Neuron (in vitro differentiated cells): ENCODE results near the gene PSENEN.

Source experiments
- H2AFZ ChIP-seq: one replicate; pipeline ENCODE4 v1.6.1; 2013; ENCODE audit warnings: low read depth, mild to moderate bottlenecking, inconsistent platforms, low read length, moderate library complexity
- H3K27me3 ChIP-seq: one replicate; pipeline ENCODE4 v1.6.1; 2013; ENCODE audit warnings: low read length; ENCODE audit not compliant: insufficient read depth
- H3K36me3 ChIP-seq: one replicate; pipeline ENCODE4 v1.6.1; 2013; ENCODE audit warnings: low read length; ENCODE audit not compliant: insufficient read depth
- H3K4me1 ChIP-seq: one replicate; pipeline ENCODE4 v1.6.1; 2013; ENCODE audit warnings: low read length; ENCODE audit not compliant: insufficient read depth
- H3K4me3 ChIP-seq: 2 replicates; pipeline ENCODE4 v1.5.1; 2013; ENCODE audit warnings: mild to moderate bottlenecking, low read length, moderate library complexity
- H3K9me3 ChIP-seq: one replicate; pipeline ENCODE4 v1.6.1; 2013; ENCODE audit warnings: low read length

Gene PSENEN

DNA sequence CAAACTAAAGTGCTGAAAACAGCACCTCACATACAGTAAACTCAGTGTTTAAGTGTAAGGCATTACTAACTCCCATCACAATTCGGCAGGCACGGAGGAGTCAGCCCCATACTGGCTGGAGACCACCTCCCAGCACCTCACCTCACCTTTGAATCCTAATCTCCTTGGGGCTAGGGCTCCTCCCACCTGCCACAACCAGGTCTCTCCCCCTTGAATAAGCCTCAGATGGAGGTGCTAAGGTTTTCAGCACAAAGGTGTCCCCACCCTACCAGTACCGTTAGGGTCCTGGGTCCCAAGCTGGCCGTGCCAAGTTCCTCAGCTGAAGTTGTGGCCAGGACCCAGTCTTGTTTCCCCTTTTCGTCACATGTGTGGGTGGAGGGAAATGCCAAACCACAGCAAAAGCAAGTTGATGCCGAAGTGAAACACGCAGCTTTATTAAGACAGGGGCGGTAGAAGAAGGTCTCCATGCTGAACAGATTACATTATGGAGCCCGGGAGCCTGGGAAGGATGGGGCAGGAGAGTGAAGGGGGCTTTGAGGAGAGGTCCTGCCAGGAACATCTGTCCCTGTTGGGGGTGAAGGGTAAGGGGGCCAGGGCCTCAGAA, 3.2 kb upstream of the PSENEN start, which contains the start of gene IGFLR1:
IGFLR1 (minus strand) TSS at position 332 of the 604 bp plus-strand sequence. CDS start 1,272 bp downstream, outside the sequence.
- peaks cover 22% of the 10 kb centered on the region for H3K4me1 ChIP-seq
- H3K4me3 ChIP-seq: peak within 1 kb of the TSS; percentile 38
- peaks cover 20% of the 10 kb centered on the region for H3K36me3 ChIP-seq
- H2AFZ ChIP-seq: no peak within 1 kb of the TSS
- no peaks in the 10 kb centered on the region for H3K27me3 ChIP-seq
- no peaks in the 10 kb centered on the region for H3K9me3 ChIP-seq

DNA sequence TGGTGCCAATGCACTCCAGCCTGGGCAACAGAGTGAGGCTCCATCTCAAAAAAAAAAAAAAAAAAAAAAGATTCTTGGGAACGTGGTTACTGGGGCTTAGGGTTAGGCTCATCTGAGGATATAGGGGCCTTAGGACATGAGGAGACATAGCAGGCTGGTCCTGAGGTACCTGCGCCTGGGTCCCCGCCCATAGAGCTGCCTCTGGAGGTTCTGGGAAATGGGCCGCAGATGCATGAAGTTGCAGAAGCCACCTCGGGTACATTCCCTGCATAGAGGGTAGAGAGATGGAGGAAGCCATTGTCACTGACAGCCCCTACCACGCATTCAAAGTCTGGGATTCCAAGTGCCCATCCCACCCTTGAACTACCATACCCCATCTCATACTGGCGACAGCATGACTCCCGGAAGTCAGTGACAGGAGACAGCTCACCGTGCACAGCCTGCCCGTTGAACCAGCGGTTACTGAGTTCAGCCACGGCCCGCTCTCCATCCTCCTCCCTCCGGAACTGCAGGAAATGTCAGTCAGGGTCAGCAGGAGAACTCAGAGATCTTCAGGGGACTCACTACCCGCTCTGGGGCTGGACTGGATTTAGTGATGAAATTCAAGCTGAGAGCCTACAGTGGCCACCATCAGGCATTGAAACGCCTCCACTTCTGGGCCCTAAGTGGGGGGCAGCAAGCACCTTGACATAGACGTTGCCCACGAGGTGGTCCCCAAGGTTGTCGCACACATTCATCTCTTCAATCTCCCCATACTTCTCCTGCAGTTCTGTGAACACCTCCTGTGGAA, 1.6 kb upstream of the PSENEN start:
- Histone ChIP-seq H2AFZ (no peak overlapping the region), H3K4me1 (peaks cover 26% of the 10 kb centered on the region), H3K36me3 (peaks cover 5% of the 10 kb centered on the region), H3K9me3 (no peaks in the 10 kb centered on the region), H3K27me3 (no peaks in the 10 kb centered on the region), H3K4me3 (peak overlapping the region; percentile 87)

DNA sequence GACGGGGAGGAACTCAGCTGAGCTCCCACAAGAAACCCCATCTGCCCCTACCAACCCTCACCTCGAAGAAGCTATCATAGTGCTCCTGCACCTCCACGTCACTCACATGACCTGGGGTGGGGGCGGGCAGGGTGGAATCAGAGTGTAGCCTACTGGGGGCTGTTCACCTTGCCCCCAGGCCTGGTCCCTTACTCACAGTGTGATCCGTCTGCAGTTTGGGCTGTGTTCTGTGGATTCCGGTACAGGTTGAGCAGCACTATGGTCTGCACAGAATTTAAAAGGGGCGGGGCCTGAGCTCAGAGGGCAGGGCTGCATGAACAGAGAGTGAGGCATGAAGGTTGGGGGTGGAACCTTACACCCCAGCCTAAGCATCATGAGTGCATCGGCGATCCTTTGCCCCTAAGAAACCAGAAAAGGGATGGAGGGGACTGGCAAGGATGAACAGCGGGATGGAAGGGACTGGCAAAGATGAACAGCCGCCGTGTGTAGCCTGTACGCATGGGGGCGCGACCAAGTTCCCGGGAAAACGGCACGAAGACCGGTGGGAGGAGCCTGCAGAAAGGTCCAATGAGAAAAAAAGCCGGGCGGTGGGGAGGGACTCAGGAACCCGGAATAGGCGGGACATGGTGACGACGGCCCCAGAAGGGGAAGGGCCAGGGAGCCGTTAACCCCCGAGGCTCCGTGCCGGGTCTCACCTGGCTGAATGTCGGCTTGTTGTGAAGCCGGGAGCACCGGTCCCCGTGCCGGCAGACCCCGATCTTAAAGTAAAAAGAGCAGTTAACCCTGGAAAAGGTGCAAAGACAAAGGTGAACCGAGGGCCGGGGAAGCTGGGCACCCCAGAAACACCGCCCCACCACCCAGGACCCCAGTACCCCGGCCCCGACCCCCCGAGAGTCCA, 772 bp upstream of the PSENEN start:
- Histone ChIP-seq H3K9me3 (no peaks in the 10 kb centered on the region), H3K4me1 (peaks cover 28% of the 10 kb centered on the region), H3K36me3 (peaks cover 4% of the 10 kb centered on the region), H2AFZ (peak overlapping the region; percentile 37), H3K4me3 (peak overlapping the region; percentile 87), H3K27me3 (no peaks in the 10 kb centered on the region)

DNA sequence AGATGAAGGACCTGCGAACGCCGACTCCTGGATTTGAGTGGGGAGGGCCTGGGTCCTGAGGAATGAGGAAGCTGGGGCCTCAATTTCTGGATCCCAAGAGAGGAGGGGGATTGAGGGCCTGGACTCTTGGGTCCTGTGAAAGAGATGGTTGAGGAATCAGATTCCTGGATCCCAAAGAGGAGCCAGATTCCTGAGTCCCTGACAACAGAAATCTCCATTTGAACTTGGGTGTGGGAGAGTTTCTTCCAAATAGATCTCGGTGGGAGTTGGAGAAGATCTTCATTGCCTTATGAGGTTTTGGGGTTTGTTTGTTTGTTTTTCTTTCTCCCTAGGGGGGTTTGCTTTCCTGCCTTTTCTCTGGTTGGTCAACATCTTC, 624 bp downstream of the PSENEN start:
- Histone ChIP-seq H3K36me3 (peaks cover 4% of the 10 kb centered on the region), H3K4me1 (peaks cover 25% of the 10 kb centered on the region), H3K9me3 (no peaks in the 10 kb centered on the region), H2AFZ (peak overlapping the region; percentile 65), H3K27me3 (no peaks in the 10 kb centered on the region), H3K4me3 (peak overlapping the region; percentile 87)

DNA sequence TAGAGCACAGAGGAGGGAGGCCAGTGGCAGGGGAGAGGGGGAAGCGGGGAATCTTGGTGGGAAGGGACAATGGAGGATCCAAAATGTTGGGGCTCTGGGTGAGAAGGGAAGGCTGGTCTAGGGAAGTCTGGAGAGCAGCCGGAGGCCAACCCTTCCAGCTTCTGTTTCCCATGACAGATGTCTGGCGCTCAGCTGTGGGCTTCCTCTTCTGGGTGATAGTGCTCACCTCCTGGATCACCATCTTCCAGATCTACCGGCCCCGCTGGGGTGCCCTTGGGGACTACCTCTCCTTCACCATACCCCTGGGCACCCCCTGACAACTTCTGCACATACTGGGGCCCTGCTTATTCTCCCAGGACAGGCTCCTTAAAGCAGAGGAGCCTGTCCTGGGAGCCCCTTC, 1.1 kb downstream of the PSENEN start:
- peak overlapping the region; percentile 87 for H3K4me3 ChIP-seq

DNA sequence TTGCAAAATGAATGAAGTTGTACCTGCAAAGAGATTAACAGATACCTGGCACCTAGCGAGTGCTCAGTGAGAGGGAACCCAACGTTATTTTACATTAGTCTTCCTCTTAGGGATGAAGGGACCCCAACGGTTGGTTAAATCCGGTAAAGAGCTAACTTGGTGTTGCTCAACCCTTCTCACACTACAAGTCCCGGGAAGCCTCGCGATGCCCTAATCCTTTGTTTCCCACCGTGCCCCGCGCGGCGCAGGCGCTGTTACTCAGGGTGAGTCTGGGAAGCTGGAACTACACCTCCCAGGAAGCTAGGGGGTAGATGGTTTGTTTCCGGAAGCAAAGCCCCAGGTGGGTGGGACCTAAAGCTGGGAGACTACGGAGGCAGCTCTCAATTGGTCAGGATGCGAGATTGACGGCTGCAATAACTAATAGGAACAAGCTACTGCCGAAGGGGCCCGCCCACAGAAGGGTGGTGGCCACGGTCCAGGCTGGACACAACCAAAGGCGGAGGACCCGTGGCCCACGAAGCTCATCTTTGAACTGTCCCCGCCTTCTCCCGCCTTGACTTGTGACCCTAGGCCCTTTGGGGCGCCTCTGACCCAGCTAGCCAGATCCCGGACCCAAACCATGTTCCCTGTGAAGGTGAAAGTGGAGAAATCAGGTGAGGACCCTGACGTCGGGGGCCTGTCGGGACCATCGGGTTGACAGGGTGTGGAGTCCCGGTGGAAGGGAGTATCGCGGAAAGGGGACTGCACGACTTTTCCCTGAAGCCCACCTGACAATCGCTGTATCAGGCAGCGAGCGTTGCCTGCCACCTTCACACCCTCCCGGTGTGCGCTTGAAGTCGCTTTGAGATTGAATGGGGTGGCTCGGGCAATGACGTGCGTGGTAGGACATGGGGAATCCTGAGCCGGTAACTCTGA, 2.9 kb downstream of the PSENEN start, which contains the start of gene LIN37:
LIN37 (plus strand) TSS at position 471 of the 915 bp plus-strand sequence; CDS start at position 620, 149 bp downstream.
- H2AFZ ChIP-seq: peak within 1 kb of the TSS; percentile 27
- H3K4me3 ChIP-seq: peak within 1 kb of the TSS; percentile 90
- H3K4me1 ChIP-seq: peaks cover 25% of the 10 kb centered on the region
- no peaks in the 10 kb centered on the region for H3K27me3 ChIP-seq
- H3K9me3 ChIP-seq: no peaks in the 10 kb centered on the region
- peaks cover 15% of the 10 kb centered on the region for H3K36me3 ChIP-seq

More for the DNA sequence above, 1.1 kb downstream of the PSENEN start:
- H3K4me1 ChIP-seq: peaks cover 25% of the 10 kb centered on the region
- H3K27me3 ChIP-seq: no peaks in the 10 kb centered on the region
- H3K9me3 ChIP-seq: no peaks in the 10 kb centered on the region
- H2AFZ ChIP-seq: no peak overlapping the region
- H3K36me3 ChIP-seq: peaks cover 4% of the 10 kb centered on the region

DNA sequence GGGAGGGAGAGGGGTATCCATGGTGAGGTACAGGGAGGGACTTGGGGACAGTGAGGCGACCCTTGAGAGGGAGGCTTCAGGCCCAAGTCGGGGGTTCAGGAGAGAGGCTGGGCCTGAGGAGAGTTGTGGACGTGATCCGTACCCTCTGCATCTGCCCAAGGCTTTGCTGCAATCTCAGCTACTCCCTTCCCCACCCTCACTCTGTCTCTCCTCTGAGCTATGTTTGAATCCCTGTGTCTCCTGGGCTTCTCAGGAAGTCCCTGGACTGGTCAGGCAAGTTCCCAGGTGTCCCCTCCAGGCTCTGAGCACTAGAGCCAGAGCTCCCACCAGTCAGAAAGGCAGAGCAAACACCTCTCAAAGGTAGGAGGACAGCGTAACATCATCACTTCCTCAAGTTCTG, 4.7 kb downstream of the PSENEN start:
- H3K9me3 ChIP-seq: no peaks in the 10 kb centered on the region
- H3K4me3 ChIP-seq: no peak overlapping the region
- no peaks in the 10 kb centered on the region for H3K27me3 ChIP-seq
- H3K36me3 ChIP-seq: peaks cover 29% of the 10 kb centered on the region
- H3K4me1 ChIP-seq: peaks cover 17% of the 10 kb centered on the region
- H2AFZ ChIP-seq: no peak overlapping the region

DNA sequence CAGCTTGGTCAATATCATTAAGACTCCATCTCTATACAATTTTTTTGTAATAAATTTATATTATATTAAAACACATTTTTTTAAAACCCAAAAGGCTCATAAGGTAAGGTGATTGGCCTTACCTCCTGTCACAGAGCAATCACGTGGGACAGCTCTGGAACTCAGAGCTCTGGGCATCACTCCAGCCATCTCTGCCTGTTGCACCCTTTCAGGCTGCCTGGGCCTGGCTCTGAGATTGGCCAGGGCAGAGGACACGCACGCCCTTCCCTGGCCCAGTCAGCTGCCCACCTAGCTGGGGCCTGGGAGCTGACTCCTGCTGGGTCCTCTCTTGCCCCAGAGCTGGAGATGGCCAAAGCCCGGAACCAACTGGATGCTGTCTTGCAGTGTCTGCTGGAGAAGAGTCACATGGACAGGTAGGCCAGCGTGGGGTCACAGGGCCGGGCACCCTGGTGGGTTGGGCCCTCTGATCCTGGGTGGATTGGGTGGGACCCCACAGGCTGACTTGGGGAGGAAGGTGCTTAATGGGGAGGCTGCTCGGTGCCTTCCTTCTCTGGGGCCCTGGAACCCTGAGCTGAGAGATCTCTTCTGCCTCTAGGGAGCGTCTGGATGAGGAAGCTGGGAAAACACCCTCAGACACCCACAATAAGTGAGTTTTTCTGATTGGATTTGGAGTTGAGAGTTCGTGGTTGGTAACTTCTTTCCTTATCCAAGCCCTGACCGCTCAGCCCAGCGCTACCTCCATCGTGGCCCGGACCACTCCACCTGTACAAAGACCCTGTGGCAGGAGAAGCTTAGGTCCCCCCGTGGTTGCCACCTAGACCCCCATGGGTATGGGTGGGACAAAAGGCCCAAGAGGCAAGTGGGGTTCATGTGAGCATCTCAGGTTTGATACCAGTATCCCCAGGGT, 6.6 kb downstream of the PSENEN start:
- no peak overlapping the region for H2AFZ ChIP-seq
- no peak overlapping the region for H3K4me3 ChIP-seq
- H3K9me3 ChIP-seq: no peaks in the 10 kb centered on the region
- peaks cover 8% of the 10 kb centered on the region for H3K4me1 ChIP-seq
- H3K36me3 ChIP-seq: peaks cover 29% of the 10 kb centered on the region
- no peaks in the 10 kb centered on the region for H3K27me3 ChIP-seq

DNA sequence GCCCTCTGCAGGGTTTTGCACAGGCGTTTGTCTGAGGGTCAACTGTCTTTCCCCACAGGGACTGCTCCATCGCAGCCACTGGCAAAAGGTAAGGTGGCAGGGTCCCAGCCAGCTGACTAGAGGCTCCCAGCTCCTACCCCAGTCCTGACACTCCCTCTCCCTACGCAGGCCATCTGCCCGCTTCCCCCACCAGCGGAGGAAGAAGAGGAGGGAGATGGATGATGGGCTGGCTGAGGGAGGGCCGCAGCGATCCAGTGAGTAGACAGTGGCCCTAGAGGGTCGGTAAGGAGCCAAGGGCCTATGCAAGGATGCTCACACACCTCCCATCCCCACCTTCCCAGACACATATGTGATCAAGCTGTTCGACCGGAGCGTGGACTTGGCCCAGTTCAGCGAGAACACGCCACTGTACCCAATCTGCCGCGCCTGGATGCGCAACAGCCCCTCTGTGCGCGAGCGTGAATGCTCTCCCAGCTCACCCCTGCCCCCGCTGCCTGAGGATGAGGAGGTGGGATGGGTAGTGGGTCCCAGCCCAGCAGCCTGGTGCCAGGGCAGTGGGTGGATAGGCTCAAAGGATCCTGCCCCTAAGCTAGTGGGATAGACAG, 7.4 kb downstream of the PSENEN start:
- Histone ChIP-seq H3K4me3 (no peak overlapping the region), H3K27me3 (no peaks in the 10 kb centered on the region), H3K9me3 (no peaks in the 10 kb centered on the region), H3K36me3 (peaks cover 29% of the 10 kb centered on the region), H3K4me1 (peaks cover 8% of the 10 kb centered on the region), H2AFZ (no peak overlapping the region)

DNA sequence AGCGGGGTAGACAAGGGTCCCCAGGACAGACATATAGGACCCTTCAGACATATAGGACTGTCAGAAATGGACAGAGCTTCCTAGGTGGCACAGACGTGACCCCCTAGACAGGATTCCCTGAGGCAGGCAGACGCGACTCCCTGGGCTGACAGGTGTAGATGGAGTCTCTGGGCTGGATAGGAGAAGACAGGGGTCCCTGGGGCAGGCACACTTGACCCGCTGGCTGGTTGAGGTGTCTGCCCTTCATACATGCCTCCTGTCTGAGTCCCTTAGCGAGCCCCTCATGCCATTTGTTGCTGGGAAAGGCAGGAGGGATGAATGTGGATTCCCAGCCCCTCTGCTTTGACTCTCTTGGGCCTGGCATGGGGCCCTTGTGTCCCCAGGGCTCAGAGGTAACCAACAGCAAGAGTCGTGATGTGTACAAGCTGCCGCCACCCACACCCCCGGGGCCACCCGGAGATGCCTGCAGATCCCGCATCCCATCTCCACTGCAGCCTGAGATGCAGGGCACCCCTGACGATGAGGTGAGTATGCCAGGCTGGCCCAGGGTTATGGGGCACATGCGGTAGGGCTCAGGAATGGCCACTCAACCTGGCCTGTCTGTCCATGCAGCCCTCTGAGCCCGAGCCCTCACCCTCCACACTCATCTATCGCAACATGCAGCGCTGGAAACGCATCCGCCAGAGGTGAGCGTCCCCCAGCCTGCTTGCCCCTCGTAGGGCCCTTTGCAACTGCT, 8.4 kb downstream of the PSENEN start:
- Histone ChIP-seq H3K27me3 (no peaks in the 10 kb centered on the region), H2AFZ (no peak overlapping the region), H3K4me1 (peaks cover 9% of the 10 kb centered on the region), H3K4me3 (no peak overlapping the region), H3K9me3 (no peaks in the 10 kb centered on the region), H3K36me3 (peaks cover 29% of the 10 kb centered on the region)
